Measurements from ENCODE around the gene PRTN3. TPM values are rescaled to one million over a fixed set of nuclear protein-coding genes. Genes with fewer than 3 reads are reported as not detected.

PRTN3 gene
- total RNA-seq, 6 donors from 2014 or later: 1.1 to 9.4 TPM; not detected in 4

GRCh38 chr19:862581-863314, 21.9 kb downstream of the PRTN3 start:
- peak; percentile 32 to 66 for ATAC-seq (ENCODE audit: low FRiP score in 2 of 2)
- Histone ChIP-seq H3K4me1 (peaks cover 23 to 56% (median 39%) of the 10 kb centered on the region in 4 donors), H3K27ac (peak overlapping the region in 2 of 4 donors; percentile 40 to 51), H3K36me3 (peaks cover 0 to 7% (median 3%) of the 10 kb centered on the region in 4 donors), H3K4me3 (peak overlapping the region in 3 of 4 donors; percentile 23 to 41 (median 28)), H3K9me3 (no peaks in the 10 kb centered on the region), H3K27me3 (peaks cover 0 to 2% (median 0%) of the 10 kb centered on the region in 4 donors)
- DNase-seq: peak; percentile 70 to 94
- TF ChIP-seq POLR2A (IDR thresholded peaks at IDR 0.05) (no peak), CTCF (IDR thresholded peaks at IDR 0.05) (peak in 1 of 6 experiments; percentile 9), EP300 (IDR thresholded peaks at IDR 0.05) (no peak)
- WGBS, 2 donors: 23 to 24% methylated on average over 25 to 28 of the region's 48 CpGs

GRCh38 chr19:863315-863620, 22.5 kb downstream of the PRTN3 start:
- Histone ChIP-seq H3K4me3 (peak overlapping the region in 3 of 4 donors; percentile 23 to 41 (median 28)), H3K27ac (peak overlapping the region in 2 of 4 donors; percentile 51 to 70), H3K36me3 (peaks cover 0 to 12% (median 9%) of the 10 kb centered on the region in 4 donors), H3K4me1 (peaks cover 23 to 56% (median 41%) of the 10 kb centered on the region in 4 donors), H3K27me3 (peaks cover 0 to 2% (median 0%) of the 10 kb centered on the region in 4 donors), H3K9me3 (no peaks in the 10 kb centered on the region)
- no peak for TF ChIP-seq POLR2A (IDR thresholded peaks at IDR 0.05)
- no peak for TF ChIP-seq CTCF (IDR thresholded peaks at IDR 0.05)
- no peak for TF ChIP-seq POLR2AphosphoS5 (IDR thresholded peaks at IDR 0.05)
- TF ChIP-seq EP300 (IDR thresholded peaks at IDR 0.05): no peak
- no peak for ATAC-seq (ENCODE audit: low FRiP score in 2 of 2)
- no peak for DNase-seq
- WGBS, 2 donors: 77 to 85% methylated on average over 7 of the region's 7 CpGs

GRCh38 chr19:866769-867300, 26.0 kb downstream of the PRTN3 start:
- Histone ChIP-seq H3K9me3 (no peaks in the 10 kb centered on the region), H3K4me1 (peaks cover 16 to 25% (median 24%) of the 10 kb centered on the region in 4 donors), H3K27ac (no peak overlapping the region), H3K36me3 (peaks cover 0 to 43% (median 34%) of the 10 kb centered on the region in 4 donors), H3K4me3 (no peak overlapping the region), H3K27me3 (no peaks in the 10 kb centered on the region)
- DNase-seq: peak in 1 of 2 donors; percentile 82
- 87 to 91% methylated on average over 37 of the region's 38 CpGs for WGBS, 2 donors
- no peak for ATAC-seq (ENCODE audit: low FRiP score in 2 of 2)
- TF ChIP-seq EP300 (IDR thresholded peaks at IDR 0.05) (no peak), POLR2A (IDR thresholded peaks at IDR 0.05) (no peak), POLR2AphosphoS5 (IDR thresholded peaks at IDR 0.05) (no peak), CTCF (IDR thresholded peaks at IDR 0.05) (no peak)

GRCh38 chr19:867301-867793, 26.5 kb downstream of the PRTN3 start:
- peaks cover 17 to 25% (median 25%) of the 10 kb centered on the region in 4 donors for H3K4me1 ChIP-seq
- DNase-seq: no peak
- TF ChIP-seq EP300 (IDR thresholded peaks at IDR 0.05) (no peak), POLR2AphosphoS5 (IDR thresholded peaks at IDR 0.05) (no peak), POLR2A (IDR thresholded peaks at IDR 0.05) (no peak), CTCF (IDR thresholded peaks at IDR 0.05) (no peak)
- no peaks in the 10 kb centered on the region for H3K9me3 ChIP-seq
- H3K27ac ChIP-seq: no peak overlapping the region
- no peak for ATAC-seq (ENCODE audit: low FRiP score in 2 of 2)
- 84 to 89% methylated on average over 12 to 16 of the region's 16 CpGs for WGBS, 2 donors
- no peaks in the 10 kb centered on the region for H3K27me3 ChIP-seq
- peaks cover 0 to 46% (median 37%) of the 10 kb centered on the region in 4 donors for H3K36me3 ChIP-seq
- no peak overlapping the region for H3K4me3 ChIP-seq

All from upper lobe of left lung (tissue), 6 donors.